NCI-H1436 treated with DMSO at 0.1 percent for 48 hours (cell line): ENCODE results near the gene GPBAR1.
A peak's percentile ranks its signal among the peaks of the same experiment; 100 is the strongest.

ENCODE experiments used
- DNase-seq: peaks from one replicate; lab custom pipeline; 2025; lab: John Stamatoyannopoulos, UW

The GPBAR1 gene

GRCh38 chr2:218260742-218261422 lies at the start of gene GPBAR1:
TSS of gene GPBAR1 (plus strand) at chr2:218261015. CDS start at chr2:218262725, 1,710 bp downstream.
- no peak for DNase-seq

- DNase-seq, result no peak
Measured at GRCh38 chr2:218214116-218214515, 46.7 kb upstream of the GPBAR1 start.

DNA sequence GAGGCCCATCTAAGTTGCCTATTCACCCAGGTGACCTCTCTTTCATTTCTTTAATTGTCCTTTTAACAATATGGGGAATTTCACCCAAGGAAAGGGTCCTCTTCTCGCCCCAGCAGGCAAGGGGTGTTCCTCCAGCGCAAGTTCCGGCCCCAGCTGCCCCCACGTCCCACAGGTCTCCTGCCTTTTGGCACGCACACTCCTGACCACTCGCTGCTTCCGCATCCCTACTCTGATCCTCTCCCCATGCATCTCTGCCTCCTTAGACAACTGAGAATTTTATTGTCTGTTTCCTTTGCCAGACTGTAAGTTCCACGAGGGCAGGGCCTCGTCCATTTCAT lies 44.5 kb upstream of the GPBAR1 start:
- DNase-seq, result no peak

- peak; percentile 49 for DNase-seq
Measured at GRCh38 chr2:218216674-218217359, 44.0 kb upstream of the GPBAR1 start, which contains the start of gene ARPC2. TSS of gene ARPC2 (plus strand) at chr2:218217189. CDS start at chr2:218217471, 282 bp downstream.

- no peak for DNase-seq
Measured at GRCh38 chr2:218217360-218218267, 43.2 kb upstream of the GPBAR1 start.

DNA sequence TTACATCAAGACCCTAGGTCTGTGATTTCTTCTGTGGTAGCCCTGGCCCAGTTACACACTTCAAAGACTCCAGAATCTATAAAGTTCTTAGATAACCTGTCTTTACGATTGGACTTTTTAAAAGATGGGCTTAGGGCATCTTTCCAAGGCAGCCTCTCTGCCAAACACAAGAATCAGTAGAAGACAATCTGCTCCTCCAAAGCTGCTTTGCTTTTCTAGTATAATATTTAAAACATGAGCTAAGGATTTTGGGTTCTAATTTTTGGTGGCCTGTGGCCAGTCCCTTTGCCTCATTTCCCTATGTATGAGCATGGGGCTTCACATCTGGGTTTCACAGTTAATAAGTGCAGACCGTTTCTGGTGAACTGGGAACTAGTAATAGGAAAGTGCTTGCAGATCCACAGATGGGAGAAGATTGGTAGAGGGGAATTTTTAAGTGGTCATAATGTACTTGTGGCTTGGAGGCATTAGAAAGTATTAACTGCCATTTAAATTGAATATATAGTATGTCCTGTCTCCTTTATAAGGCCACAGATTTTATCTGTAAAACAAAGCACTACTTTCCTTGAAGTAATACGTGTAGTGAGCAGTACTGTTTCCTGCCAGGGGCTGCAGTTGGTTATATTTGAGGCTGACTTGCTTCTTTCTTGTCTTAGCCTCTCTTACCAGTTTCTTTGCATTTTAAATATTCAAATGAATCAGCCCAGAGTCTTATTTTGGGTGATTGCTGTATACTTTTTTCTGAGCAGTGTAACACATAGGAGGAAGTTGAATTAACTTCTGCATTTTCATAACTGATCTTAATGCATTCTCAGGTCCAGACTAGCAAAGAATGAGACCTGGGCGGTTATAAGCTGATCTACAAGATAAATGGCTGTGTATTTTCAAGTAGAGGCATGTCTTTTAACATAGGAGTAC lies 42.3 kb upstream of the GPBAR1 start:
- no peak for DNase-seq

DNA sequence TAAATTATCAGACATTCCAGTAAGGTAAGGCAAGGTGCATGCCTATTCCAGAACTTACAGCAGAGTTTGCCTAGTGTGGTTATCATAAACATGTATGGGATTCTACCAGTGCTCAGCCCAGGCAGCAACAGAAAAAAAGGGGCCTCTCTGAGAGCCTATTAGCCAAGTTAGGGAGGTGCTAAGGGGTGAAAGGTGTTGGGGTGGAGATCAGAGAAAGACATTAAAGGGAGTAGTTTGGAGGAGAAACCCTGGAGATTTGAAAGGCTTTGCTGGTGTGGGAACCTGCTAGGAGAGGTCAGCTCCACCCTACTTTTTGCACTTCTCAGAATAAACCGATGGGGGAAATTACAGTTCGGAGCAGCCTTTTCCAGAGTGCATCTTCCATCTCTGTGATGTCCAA lies 40.9 kb upstream of the GPBAR1 start:
- no peak for DNase-seq

GRCh38 chr2:218221000-218221399 lies 39.8 kb upstream of the GPBAR1 start:
- DNase-seq, result no peak

GRCh38 chr2:218223046-218223445 lies 37.8 kb upstream of the GPBAR1 start:
- no peak for DNase-seq

- no peak for DNase-seq
Measured at GRCh38 chr2:218224186-218224585, 36.6 kb upstream of the GPBAR1 start.

DNA sequence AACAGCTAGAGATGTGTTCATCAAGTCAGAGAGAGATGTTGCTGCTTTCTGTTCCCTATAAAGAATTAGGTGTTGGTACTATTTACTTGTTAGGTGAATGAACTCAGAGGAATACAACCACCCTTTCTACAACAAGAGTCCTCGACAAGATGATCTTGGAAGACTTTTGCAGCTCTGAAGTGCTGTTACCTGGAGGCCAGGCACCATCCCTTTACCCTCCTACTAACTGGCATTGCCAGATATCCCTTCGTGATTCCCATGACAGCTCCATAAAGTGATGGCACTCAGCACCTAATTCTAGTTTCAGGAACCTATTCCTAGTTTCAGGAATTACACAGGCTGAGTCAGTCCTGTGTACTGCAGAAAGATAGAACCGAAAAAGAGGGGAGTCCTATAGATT lies 33.9 kb upstream of the GPBAR1 start:
- no peak for DNase-seq

GRCh38 chr2:218228366-218229090 lies 32.3 kb upstream of the GPBAR1 start:
- no peak for DNase-seq

DNA sequence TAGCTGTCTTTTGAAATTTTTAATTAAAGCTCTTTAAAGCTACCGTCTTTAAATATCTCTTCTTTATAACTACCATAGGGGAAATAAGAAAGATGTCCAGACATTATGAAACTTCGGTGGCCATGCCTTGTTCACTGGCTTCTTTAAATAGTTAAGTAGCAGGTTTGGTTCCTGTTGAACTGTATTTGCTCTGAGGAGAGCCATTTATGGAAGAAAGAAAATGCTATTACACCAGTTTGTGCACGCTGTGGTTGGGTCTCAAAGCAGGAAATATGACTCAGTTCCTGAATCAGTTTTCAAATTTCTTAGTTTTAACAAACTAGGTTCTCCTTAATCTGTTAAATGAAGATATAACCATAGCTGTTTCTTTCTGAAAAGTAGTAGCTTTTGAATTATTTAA lies 31.6 kb upstream of the GPBAR1 start:
- DNase-seq, result no peak

- DNase-seq, result no peak
Measured at GRCh38 chr2:218229851-218230250, 31.0 kb upstream of the GPBAR1 start.

DNA sequence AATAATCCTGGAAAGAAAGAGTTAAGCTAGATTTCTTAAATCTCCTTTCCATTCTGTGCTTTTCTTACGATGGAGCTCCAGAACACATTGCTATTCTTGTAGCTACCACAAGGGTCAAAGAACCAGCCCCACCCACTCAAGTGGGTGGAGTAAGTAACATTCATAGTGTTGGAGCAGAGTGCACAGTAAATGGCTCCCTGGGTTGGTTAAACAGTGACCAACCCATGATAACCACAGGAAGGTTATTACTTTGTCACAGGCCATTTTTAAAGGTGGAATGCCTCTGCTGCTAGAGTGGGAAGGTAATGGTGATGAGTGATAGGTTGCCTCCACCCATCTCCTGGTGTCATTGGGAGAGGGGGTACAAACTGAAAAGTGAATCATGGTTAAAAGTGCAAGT lies 29.9 kb upstream of the GPBAR1 start:
- no peak for DNase-seq

GRCh38 chr2:218233543-218233942 lies 27.3 kb upstream of the GPBAR1 start:
- no peak for DNase-seq

DNA sequence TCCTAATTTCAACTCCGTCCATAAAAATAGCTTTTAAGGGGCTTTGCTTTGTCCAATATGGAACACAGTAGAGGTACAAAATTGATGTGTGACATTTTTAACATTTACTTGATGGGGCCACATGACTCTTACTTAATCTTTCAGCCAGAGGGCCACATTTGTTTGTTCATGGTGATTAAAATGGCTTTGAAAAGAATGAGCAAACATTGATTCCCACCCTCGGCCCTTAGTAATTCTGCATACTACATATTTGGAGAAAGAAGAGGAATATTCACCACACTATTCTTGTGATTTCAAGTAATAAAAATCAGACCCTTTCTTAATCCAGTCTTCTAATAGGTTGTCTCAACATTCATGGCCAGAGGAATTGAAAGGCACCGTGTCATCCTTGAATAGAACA lies 26.3 kb upstream of the GPBAR1 start:
- DNase-seq, result no peak

GRCh38 chr2:218235017-218235416 lies 25.8 kb upstream of the GPBAR1 start:
- no peak for DNase-seq

DNA sequence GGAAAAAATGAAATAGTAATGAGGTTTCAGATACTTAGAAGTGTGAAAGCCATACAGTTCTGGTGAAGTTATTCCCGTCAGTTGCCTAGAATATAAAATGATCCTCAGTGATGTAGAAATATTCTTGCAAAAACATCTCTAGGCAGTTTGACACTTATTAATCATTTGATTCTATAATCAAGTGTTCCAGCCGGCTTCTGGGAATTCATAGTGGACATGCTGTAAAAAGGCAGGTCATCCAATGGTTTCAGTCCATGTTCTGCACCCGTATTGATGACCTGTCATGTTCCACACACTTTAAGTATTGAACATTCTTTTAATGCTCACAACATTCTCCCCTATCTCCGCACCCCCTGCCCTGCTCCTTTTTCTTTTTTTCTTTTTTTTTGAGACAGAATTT lies 24.0 kb upstream of the GPBAR1 start:
- no peak for DNase-seq

DNA sequence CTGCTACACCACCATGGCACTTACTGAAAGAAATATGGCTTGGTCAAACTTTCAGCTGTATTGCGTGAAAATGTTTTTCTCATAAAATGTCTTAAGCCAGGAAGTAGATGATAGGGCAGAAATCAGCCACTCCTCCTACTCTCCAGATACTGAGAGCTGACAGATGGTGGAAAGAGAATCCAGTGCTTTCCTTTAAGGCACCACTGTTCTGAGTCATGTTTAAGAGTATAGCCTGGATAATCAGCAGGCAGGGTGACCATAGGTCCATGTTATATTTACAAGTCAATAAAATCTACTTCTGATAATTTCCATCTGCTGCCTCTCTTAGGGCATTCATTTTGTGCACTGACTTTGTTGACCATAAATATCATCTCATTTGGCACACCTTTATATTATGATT lies 21.9 kb upstream of the GPBAR1 start:
- no peak for DNase-seq

DNA sequence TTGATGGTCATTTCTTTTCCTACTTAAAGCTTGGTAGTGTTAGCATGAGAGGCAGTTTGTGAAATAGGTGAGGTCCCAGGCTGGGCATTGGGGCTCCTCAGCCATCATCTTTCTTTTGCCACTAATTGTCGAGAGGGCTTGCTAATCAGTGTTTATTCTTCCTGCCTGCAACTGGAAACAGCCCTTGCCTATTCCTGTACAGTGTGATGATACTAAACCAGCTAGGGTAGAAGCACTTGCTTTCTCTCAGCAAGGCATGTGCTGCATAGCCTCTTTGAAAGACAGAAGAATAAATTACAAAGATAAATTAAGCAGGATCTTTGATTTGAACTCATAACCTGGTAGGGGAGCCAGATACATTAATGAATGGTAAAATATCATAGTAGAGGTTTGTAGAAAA lies 16.6 kb upstream of the GPBAR1 start:
- DNase-seq, result no peak
